Transverse colon (tissue), 4 donors: ENCODE data around the gene CYB561. TPM values are rescaled to one million over a fixed set of nuclear protein-coding genes. Genes with fewer than 3 reads are reported as not detected.

Experiments used
- DNase-seq: peaks from one replicate; pipeline ENCODE4 v3.0.0-alpha.2; 2019
- H3K27ac ChIP-seq, 4 donors: fragments of 200-600 bp; sonication (generic); 2 replicates each; pipeline ENCODE4 v1.5.1; 2016 to 2018; ENCODE audit warnings: inconsistent platforms in 4 of 4
- H3K27me3 ChIP-seq: fragments of 200-600 bp; sonication (generic); 2 replicates; pipeline ENCODE4 v1.5.1; 2017; ENCODE audit warnings: inconsistent platforms
- H3K36me3 ChIP-seq, 4 donors: fragments of 200-600 bp; sonication (generic); 2 replicates each; pipeline ENCODE4 v1.5.1; 2017 to 2019; ENCODE audit warnings: inconsistent platforms in 4 of 4
- H3K4me1 ChIP-seq, 4 donors: fragments of 200-600 bp; sonication (generic); 2 replicates each; pipeline ENCODE4 v1.5.1; 2017 to 2020; ENCODE audit warnings: inconsistent platforms in 4 of 4
- H3K4me3 ChIP-seq, 4 donors: fragments of 200-600 bp; sonication (generic); 1 replicate in 1 of 4; 2 replicates in 3 of 4; pipeline versions ENCODE4 v1.5.1 to v1.6.1; 2017 to 2019; ENCODE audit warnings: inconsistent platforms in 4 of 4
- H3K9me3 ChIP-seq, 2 donors: fragments of 200-600 bp; sonication (generic); 2 replicates each; pipeline ENCODE4 v1.5.1; 2017 to 2019; ENCODE audit warnings: inconsistent platforms in 2 of 2
- CTCF ChIP-seq, 5 experiments: fragments of 200-600 bp in 3 of 5; fragments of 450-650 bp in 2 of 5; sonication (generic) in 3 of 5; IDR thresholded peaks; 1 replicate in 2 of 5; 2 replicates in 3 of 5; pipeline ENCODE4 v1.5.1; 2016 to 2017; ENCODE audit warnings: antibody characterized with exemption in 5 of 5, inconsistent platforms in 3 of 5, mild to moderate bottlenecking in 2 of 5, moderate library complexity in 1 of 5
- EP300 ChIP-seq: sonication (generic); formaldehyde crosslinking; IDR thresholded peaks from one replicate; pipeline ENCODE4 v1.6.1; 2017; ENCODE audit warnings: antibody characterized with exemption, low read depth
- POLR2A ChIP-seq: fragments of 450-650 bp; IDR thresholded peaks from one replicate; pipeline ENCODE4 v1.6.1; 2016; ENCODE audit warnings: antibody characterized with exemption, mild to moderate bottlenecking, moderate library complexity
- POLR2AphosphoS5 ChIP-seq, 3 donors: sonication (generic); formaldehyde crosslinking; IDR thresholded peaks; one replicate each; pipeline ENCODE4 v1.6.1; 2016; ENCODE audit warnings: antibody characterized with exemption in 3 of 3
- WGBS, 2 donors: methylation state at CpG; one replicate each; pipeline ENCODE4 v1.1.5; 2018; ENCODE audit warnings: low coverage in 1 of 2; 5-methylcytosine and 5-hydroxymethylcytosine counted together
- in situ Hi-C, 4 donors: fragments of 200-750 bp; cut with MboI; loops; one replicate each; pipeline versions ENCODE4 v1.15.0 to v1.15.1; 2017; ENCODE audit warnings: low sequenced_read_pairs in 3 of 4, low pct_ligation_motif_present in 1 of 4, low pct_unique_long_range_greater_than_20kb in 1 of 4
- intact Hi-C: fragments of 100-400 bp; cut with DNase I; formaldehyde crosslinking; loops from one replicate; pipeline ENCODE4 v1.15.1; 2023; ENCODE audit warnings: low total_unique reads
- total RNA-seq, 4 donors: library from RNA; depleted of rRNA; stranded (reverse); fragments of >200 nt; gene quantifications; one replicate each; pipeline ENCODE4 v1.1.0, GENCODE V29; 2016

Gene CYB561
- total RNA-seq, 4 donors from 2014 or later, result 52.6 to 315 (median 68.5) TPM

GRCh38 chr17:63444457-63444856 lies 1.6 kb downstream of the CYB561 start:
- 83% methylated on average over 3 of the region's 3 CpGs; no CpG with 5 or more reads in 1 of the 2 donors for WGBS, 2 donors
- intact Hi-C loops, result loop anchor here (10.0 kb wide), 1 partner anchor 90 kb away; no protein-coding TSS in a partner anchor
- in situ Hi-C loops, result no loop called here
- H3K4me1 ChIP-seq, result peaks cover 12 to 39% (median 30%) of the 10 kb centered on the region in 4 donors
- H3K27ac ChIP-seq, result peak overlapping the region in 3 of 4 donors; percentile 86 to 93 (median 92)
- H3K4me3 ChIP-seq, result no peak overlapping the region
- H3K27me3 ChIP-seq, result no peaks in the 10 kb centered on the region
- TF ChIP-seq CTCF (IDR thresholded peaks at IDR 0.05), result no peak
- TF ChIP-seq POLR2A, result no peak
- no peak for TF ChIP-seq EP300
- TF ChIP-seq POLR2AphosphoS5 (IDR thresholded peaks at IDR 0.05), result no peak
- H3K36me3 ChIP-seq, result no peaks in the 10 kb centered on the region
- H3K9me3 ChIP-seq, result no peaks in the 10 kb centered on the region
- no peak for DNase-seq

- intact Hi-C loops, result loop anchor here (10.0 kb wide), 1 partner anchor 92 kb away; no protein-coding TSS in a partner anchor
- 90% methylated on average over 6 of the region's 6 CpGs; no CpG with 5 or more reads in 1 of the 2 donors for WGBS, 2 donors
- H3K27ac ChIP-seq, result no peak overlapping the region
- H3K4me1 ChIP-seq, result peaks cover 12 to 48% (median 36%) of the 10 kb centered on the region in 4 donors
- in situ Hi-C loops, result no loop called here
- TF ChIP-seq CTCF (IDR thresholded peaks at IDR 0.05), result no peak
- no peak for TF ChIP-seq EP300
- TF ChIP-seq POLR2AphosphoS5 (IDR thresholded peaks at IDR 0.05), result no peak
- no peak for TF ChIP-seq POLR2A
- H3K27me3 ChIP-seq, result no peaks in the 10 kb centered on the region
- H3K9me3 ChIP-seq, result no peaks in the 10 kb centered on the region
- H3K36me3 ChIP-seq, result no peaks in the 10 kb centered on the region
- DNase-seq, result no peak
- no peak overlapping the region for H3K4me3 ChIP-seq
These were observed 3.1 kb downstream of the CYB561 start for GRCh38 chr17:63443053-63443452.

GRCh38 chr17:63442549-63443035 lies 3.5 kb downstream of the CYB561 start:
- in situ Hi-C loops, result no loop called here
- no peak for DNase-seq
- Histone ChIP-seq H3K36me3 (no peaks in the 10 kb centered on the region), H3K9me3 (no peaks in the 10 kb centered on the region), H3K4me1 (peaks cover 8 to 46% (median 32%) of the 10 kb centered on the region in 4 donors), H3K27me3 (no peaks in the 10 kb centered on the region), H3K27ac (no peak overlapping the region), H3K4me3 (no peak overlapping the region)
- intact Hi-C loops, result loop anchor here (10.0 kb wide), 1 partner anchor 92 kb away; no protein-coding TSS in a partner anchor
- WGBS, 2 donors, result 84 to 94% methylated on average over 9 to 11 of the region's 11 CpGs
- TF ChIP-seq POLR2A (no peak), EP300 (no peak), POLR2AphosphoS5 (IDR thresholded peaks at IDR 0.05) (no peak), CTCF (IDR thresholded peaks at IDR 0.05) (no peak)

GRCh38 chr17:63442074-63442473 lies 4.0 kb downstream of the CYB561 start:
- in situ Hi-C loops, result no loop called here

More at GRCh38 chr17:63442074-63442473, 4.0 kb downstream of the CYB561 start:
- H3K4me1 ChIP-seq, result peaks cover 2 to 40% (median 27%) of the 10 kb centered on the region in 4 donors
- H3K9me3 ChIP-seq, result no peaks in the 10 kb centered on the region
- DNase-seq, result no peak
- 96% methylated on average over 8 of the region's 8 CpGs; no CpG with 5 or more reads in 1 of the 2 donors for WGBS, 2 donors
- H3K27me3 ChIP-seq, result no peaks in the 10 kb centered on the region
- H3K36me3 ChIP-seq, result no peaks in the 10 kb centered on the region
- intact Hi-C loops, result loop anchor here (10.0 kb wide), 1 partner anchor 93 kb away; no protein-coding TSS in a partner anchor
- H3K27ac ChIP-seq, result no peak overlapping the region
- no peak for TF ChIP-seq CTCF (IDR thresholded peaks at IDR 0.05)
- no peak for TF ChIP-seq POLR2AphosphoS5 (IDR thresholded peaks at IDR 0.05)
- no peak for TF ChIP-seq EP300
- no peak for TF ChIP-seq POLR2A
- H3K4me3 ChIP-seq, result no peak overlapping the region
